Activated CD8-positive, alpha-beta memory T cell treated with anti-CD3 and anti-CD28 coated beads for 36 hours (primary cell): Measurements from ENCODE around the gene FLYWCH1. TPM values are rescaled to one million over a fixed set of nuclear protein-coding genes. Genes with fewer than 3 reads are reported as not detected.

Experiments used
- CTCF ChIA-PET: fragments of 350-600 bp; sonication (Branson Sonifier 250); formaldehyde crosslinking; loops from one replicate; lab custom pipeline; 2021; ENCODE audit warnings: antibody characterized with exemption; lab: Charles Lee
- POLR2A ChIA-PET: fragments of 350-600 bp; sonication (Branson Sonifier 250); formaldehyde crosslinking; loops from one replicate; lab custom pipeline; 2021; ENCODE audit warnings: antibody characterized with exemption; lab: Charles Lee
- total RNA-seq, 2 experiments: library from RNA; stranded (reverse); gene quantifications; one replicate each; pipeline ENCODE4 v1.2.3, GENCODE V29; 2021

FLYWCH1 gene
- total RNA-seq, 2 experiments from 2014 or later: 33.2 to 34.4 TPM

DNA sequence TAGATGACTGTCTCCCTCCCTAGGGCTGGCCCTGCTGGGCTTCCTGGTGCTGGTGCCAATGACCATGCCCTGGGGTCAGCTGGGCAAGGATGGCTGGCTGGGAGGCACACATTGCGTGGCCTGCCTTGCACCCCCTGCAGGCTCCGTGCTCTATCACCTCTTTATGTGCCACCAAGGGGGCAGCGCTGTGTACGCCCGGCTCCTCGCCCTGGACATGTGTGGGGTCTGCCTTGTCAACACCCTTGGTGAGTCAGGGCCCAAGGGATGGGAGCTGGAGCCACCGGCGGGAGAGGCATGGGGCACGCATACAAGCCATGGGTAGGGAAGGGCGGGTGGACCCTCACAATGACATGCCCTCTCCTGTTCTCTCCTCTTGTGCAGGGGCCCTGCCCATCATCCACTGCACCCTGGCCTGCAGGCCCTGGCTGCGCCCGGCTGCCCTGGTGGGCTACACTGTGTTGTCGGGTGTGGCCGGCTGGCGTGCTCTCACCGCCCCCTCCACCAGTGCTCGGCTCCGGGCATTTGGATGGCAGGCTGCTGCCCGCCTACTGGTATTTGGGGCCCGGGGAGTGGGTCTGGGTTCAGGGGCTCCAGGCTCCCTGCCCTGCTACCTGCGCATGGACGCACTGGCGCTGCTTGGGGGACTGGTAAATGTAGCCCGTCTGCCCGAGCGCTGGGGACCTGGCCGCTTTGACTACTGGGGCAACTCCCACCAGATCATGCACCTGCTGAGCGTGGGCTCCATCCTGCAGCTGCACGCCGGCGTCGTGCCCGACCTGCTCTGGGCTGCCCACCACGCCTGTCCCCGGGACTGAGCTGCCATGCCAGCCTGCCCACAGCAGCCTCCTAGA is 59.6 kb downstream of the FLYWCH1 start:
- POLR2A ChIA-PET: no interaction called here

GRCh38 chr16:2971985-2972784 is 60.5 kb downstream of the FLYWCH1 start:
- ChIA-PET POLR2A (no interaction called here), CTCF (interaction anchor here (0.7 to 2.0 kb wide), 4 partner anchors 9 to 113 kb away, joined by 3 to 5 read pairs (median 4); no protein-coding TSS in a partner anchor)

More for the DNA sequence above, 59.6 kb downstream of the FLYWCH1 start:
- CTCF ChIA-PET: interaction anchor here (1.2 to 2.0 kb wide), 3 partner anchors 9 to 12 kb away, joined by 3 to 5 read pairs (median 4); no protein-coding TSS in a partner anchor

DNA sequence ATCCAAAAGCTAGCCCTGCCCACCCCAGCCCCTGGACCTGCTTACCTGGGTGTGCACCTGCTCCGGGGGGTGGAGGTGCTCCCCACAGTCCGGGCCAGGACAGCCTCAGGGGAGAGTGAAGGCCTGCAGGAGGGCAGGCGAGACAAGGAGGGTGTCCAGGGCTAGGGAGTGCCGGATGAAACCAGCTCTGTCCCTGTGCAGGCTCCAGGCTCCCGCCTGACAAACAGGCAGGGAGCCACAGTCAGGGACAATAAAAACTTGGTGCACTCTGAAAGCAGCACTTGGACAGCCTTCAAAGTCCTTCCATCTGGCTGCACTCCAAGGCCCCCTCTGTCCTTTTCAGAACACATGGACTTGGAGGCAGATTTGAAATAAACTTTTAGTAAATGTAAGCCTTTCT is 61.4 kb downstream of the FLYWCH1 start:
- ChIA-PET POLR2A (no interaction called here), CTCF (interaction anchor here (1.4 to 2.0 kb wide), 2 partner anchors 10 to 11 kb away, joined by 4 to 5 read pairs; no protein-coding TSS in a partner anchor)

DNA sequence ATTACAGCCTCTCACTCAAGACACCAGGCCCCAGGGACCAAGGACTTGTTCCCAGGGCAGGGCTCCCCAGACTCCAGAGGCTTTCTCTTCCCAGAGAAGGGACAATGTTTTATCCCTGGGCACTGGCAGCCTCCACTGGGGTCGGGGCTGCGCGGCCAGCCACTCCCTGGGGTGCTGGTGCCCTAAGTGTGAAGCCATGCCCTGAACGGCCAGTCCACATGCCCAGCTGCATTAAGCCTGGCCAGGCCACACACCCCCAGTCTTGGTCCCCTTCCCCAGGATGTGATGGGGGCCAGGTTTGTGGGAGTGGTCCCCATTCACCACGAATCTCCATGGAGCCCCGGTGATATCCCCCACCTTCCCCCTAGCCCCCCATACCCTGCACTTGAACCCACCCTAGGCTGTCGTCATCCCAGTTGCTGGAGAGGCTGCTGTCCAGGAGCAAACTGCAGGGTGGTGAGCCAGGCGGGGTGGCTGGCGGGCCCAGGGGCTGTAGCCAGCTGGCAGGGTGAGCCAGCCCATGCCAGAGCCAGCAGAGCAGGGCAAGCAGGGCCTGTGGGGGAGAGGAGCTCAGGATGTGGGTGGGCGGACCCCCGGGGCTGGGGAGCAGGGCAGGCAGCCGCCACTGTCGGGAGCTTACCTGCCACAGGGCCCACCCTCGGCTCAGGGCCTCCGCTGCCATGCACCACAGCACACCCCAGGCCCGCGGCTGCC is 62.0 kb downstream of the FLYWCH1 start:
- ChIA-PET CTCF (interaction anchor here (2.0 kb wide), 1 partner anchor 10 kb away, joined by 5 read pairs; no protein-coding TSS in a partner anchor), POLR2A (interaction anchor here (0.6 kb wide), 1 partner anchor 517 kb away, joined by 7 read pairs; no protein-coding TSS in a partner anchor)

GRCh38 chr16:2974319-2975056 is 62.8 kb downstream of the FLYWCH1 start:
- POLR2A ChIA-PET: interaction anchor here (0.5 to 0.6 kb wide), 2 partner anchors 16 to 516 kb away, joined by 3 to 7 read pairs; no protein-coding TSS in a partner anchor
- CTCF ChIA-PET: no interaction called here

DNA sequence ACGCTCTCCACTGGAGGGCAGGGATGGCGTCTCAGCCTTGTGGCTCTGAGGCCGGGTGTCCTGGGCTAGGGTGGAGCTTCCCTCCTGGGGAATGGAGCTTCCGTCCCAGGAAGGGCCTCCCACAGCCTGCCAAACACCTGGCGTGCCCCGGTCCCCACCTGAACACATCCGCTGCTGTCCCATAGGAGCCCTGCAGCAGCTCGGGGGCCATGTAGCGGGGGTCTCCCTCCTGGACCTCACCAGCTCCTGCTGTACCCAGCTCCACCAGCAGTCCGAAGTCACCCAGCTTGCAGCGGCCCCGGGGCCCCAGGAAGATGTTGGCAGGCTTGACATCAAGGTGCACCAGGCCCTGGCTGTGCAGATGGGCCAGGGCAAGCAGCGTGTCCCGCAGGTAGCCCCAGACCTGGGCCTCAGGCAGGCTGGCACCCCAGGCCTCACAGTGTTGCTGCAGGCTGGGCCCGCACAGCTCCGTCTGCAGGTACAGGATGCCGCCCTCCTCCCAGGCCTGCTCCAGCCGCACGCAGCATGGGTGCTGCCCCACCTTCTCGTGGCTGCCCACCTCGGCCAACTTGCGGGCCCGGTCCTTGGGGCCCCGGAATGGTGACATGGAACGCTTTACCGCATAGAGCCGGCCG is 63.5 kb downstream of the FLYWCH1 start:
- POLR2A ChIA-PET: no interaction called here
- CTCF ChIA-PET: interaction anchor here (0.6 kb wide), 1 partner anchor 10 kb away, joined by 3 read pairs; no protein-coding TSS in a partner anchor

- CTCF ChIA-PET: no interaction called here
- POLR2A ChIA-PET: interaction anchor here (0.6 kb wide), 1 partner anchor 48 kb away, joined by 15 read pairs; the partner anchor contains the start of gene THOC6
Measured at GRCh38 chr16:2976201-2976600, 64.5 kb downstream of the FLYWCH1 start.

- ChIA-PET POLR2A (no interaction called here), CTCF (no interaction called here)
Measured at GRCh38 chr16:2976673-2977072, 64.9 kb downstream of the FLYWCH1 start.

GRCh38 chr16:2977440-2977839 is 65.7 kb downstream of the FLYWCH1 start:
- ChIA-PET POLR2A (no interaction called here), CTCF (no interaction called here)

DNA sequence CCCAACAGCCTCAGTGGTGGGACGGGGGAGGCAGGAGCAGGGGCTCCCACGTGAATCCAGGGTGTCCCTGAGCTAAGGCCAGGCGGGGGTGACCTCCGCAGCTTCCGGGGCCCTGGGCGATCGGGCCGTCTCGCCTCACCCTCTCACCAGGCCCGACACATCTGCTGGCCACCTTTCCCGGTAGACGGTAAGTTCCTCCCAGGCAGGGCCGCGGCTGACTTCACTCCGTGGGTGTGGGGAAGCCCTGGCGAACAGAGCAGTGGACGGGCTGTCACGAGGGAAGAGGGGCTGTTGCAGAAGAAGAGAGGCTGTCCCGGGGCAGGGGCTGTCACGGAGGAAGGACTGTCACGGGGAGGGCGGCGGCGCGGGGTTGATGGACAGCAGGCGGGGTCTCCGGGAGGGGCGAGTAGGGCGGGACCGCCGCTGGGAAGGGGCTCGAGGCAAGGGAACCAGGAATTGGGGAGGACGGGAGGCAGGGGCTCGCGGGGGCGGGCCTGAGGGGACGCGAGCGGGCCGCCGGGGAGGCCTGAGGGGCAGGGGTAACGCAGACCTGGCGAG is 68.0 kb downstream of the FLYWCH1 start:
- CTCF ChIA-PET: interaction anchor here (2.3 to 3.4 kb wide), 3 partner anchors 10 to 18 kb away, joined by 5 to 8 read pairs (median 7); no protein-coding TSS in a partner anchor
- POLR2A ChIA-PET: interaction anchor here (0.7 to 2.6 kb wide), 3 partner anchors 10 to 91 kb away, joined by 3 to 15 read pairs (median 4); partner anchors contain the start of gene TNFRSF12A

- CTCF ChIA-PET: interaction anchor here (0.7 to 3.4 kb wide), 5 partner anchors 11 to 23 kb away, joined by 3 to 11 read pairs (median 7); partner anchors contain the start of gene PAQR4
- POLR2A ChIA-PET: interaction anchor here (0.7 to 2.6 kb wide), 3 partner anchors 11 to 90 kb away, joined by 3 to 15 read pairs (median 4); partner anchors contain the start of gene TNFRSF12A
Measured at GRCh38 chr16:2980227-2981176, 68.8 kb downstream of the FLYWCH1 start, which contains the start of gene PKMYT1. PKMYT1 (minus strand) TSS chr16:2980446; CDS start chr16:2979657, 789 bp downstream.

GRCh38 chr16:2981177-2981898 is 69.6 kb downstream of the FLYWCH1 start:
- ChIA-PET POLR2A (interaction anchor here (2.6 kb wide), 1 partner anchor 11 kb away, joined by 15 read pairs; no protein-coding TSS in a partner anchor), CTCF (interaction anchor here (1.3 to 3.4 kb wide), 4 partner anchors 10 to 20 kb away, joined by 3 to 11 read pairs (median 8); partner anchors contain the start of gene PAQR4)

DNA sequence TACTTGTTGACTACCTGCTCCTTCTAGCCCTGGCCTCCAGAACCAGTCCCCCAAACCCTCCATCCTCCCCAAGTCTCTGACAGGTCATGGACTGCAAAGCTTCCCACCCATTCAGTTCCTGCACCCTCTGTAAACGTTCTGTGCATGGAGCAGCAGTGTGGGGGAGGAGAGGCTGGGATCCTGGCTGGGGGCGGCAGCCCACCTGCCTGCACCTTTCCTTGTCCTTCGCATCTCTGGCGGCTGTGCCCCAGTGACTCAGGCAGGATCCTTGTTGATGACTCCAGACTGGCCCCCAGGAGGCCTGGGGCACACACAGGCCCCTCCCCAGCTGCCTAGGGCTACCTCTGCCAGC is 70.1 kb downstream of the FLYWCH1 start:
- POLR2A ChIA-PET: no interaction called here
- CTCF ChIA-PET: interaction anchor here (1.3 to 3.4 kb wide), 4 partner anchors 10 to 20 kb away, joined by 3 to 11 read pairs (median 8); partner anchors contain the start of gene PAQR4

DNA sequence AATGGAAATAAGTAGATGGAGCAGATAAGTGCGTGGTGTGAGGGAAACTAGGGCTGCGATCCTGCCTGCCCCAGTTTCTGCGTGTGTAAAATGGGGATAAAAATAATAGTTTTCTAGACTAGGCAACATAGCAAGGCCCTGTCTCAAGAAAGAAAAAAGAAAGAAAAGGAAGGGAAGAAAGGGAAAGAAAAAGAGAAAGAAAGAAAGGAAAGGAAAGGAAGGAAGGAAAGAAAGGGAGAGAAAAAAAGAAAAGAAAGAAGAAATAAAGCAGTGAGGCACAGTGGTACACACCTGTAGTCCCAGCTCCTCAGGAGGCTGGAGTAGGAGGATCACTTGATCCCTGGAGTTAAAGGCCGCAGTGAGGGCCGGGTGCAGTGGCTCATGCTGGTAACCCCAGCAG is 70.7 kb downstream of the FLYWCH1 start:
- ChIA-PET CTCF (interaction anchor here (0.7 to 1.3 kb wide), 5 partner anchors 11 to 46 kb away, joined by 3 to 6 read pairs (median 5); partner anchors contain the start of gene KREMEN2), POLR2A (no interaction called here)

DNA sequence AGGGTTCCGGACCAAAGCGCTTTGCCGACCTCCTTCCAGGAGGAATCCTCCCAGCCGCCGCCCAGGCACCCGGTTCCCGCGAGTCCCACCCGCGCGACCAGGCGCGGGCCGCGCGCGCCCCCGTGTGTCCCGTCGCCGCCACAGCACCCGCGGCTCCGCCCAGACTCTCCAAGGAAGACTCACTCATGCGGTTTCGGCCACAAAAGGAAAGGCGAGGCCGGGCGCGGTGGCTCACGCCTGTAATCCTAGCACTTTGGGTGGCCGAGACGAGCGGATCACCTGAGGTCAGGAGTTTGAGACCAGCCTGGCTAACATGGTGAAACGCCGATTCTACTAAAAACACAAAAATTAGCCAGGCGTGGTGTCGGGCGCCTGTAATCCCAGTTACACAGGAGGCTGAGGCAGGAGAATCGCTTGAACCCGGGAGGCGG is 72.0 kb downstream of the FLYWCH1 start:
- POLR2A ChIA-PET: no interaction called here
- CTCF ChIA-PET: interaction anchor here (0.6 to 1.9 kb wide), 4 partner anchors 11 to 462 kb away, joined by 3 to 5 read pairs (median 4); partner anchors contain the start of gene KREMEN2
